Endothelial cell of hepatic sinusoid (primary cell): Measurements from ENCODE around the gene MT1E.
"Not testable (repeated sequence)": the region's sequence is repeated elsewhere in the genome, so short reads cannot be mapped to it uniquely, and the experiment has no call there.

ENCODE experiments used
- in situ Hi-C: cut with HindIII; loops from 2 replicates; pipeline ENCODE4 v1.10.0; 2017; ENCODE audit warnings: low sequenced_read_pairs

The MT1E gene

GRCh38 chr16:56606476-56607108 is 19.0 kb upstream of the MT1E start:
- in situ Hi-C loops, result no loop called here

- in situ Hi-C loops, result no loop called here
Measured at GRCh38 chr16:56607109-56607618, 18.4 kb upstream of the MT1E start.

GRCh38 chr16:56607675-56608042 is 17.9 kb upstream of the MT1E start:
- in situ Hi-C loops, result no loop called here

GRCh38 chr16:56608043-56608875 is 17.3 kb upstream of the MT1E start, which contains the start of gene MT2A:
MT2A (plus strand) TSS chr16:56608584; CDS start chr16:56608656, 72 bp downstream.
- in situ Hi-C loops, result no loop called here

GRCh38 chr16:56608876-56609462 is 16.6 kb upstream of the MT1E start:
- in situ Hi-C loops, result no loop called here

- in situ Hi-C loops, result no loop called here
Measured at GRCh38 chr16:56609463-56609921, 16.1 kb upstream of the MT1E start.

GRCh38 chr16:56610017-56610608 is 15.5 kb upstream of the MT1E start:
- in situ Hi-C loops, result no loop called here

GRCh38 chr16:56610609-56611111 is 14.9 kb upstream of the MT1E start:
- in situ Hi-C loops, result no loop called here

GRCh38 chr16:56611281-56611833 is 14.2 kb upstream of the MT1E start:
- in situ Hi-C loops, result no loop called here

GRCh38 chr16:56613706-56614105 is 11.9 kb upstream of the MT1E start:
- in situ Hi-C loops, result no loop called here

- in situ Hi-C loops, result no loop called here
Measured at GRCh38 chr16:56614549-56614991, 11.0 kb upstream of the MT1E start.

- in situ Hi-C loops, result no loop called here
Measured at GRCh38 chr16:56615353-56615752, 10.2 kb upstream of the MT1E start.

- in situ Hi-C loops, result no loop called here
Measured at GRCh38 chr16:56616608-56617211, 8.9 kb upstream of the MT1E start.

- in situ Hi-C loops, result no loop called here
Measured at GRCh38 chr16:56617212-56618085, 8.1 kb upstream of the MT1E start.

- in situ Hi-C loops, result no loop called here
Measured at GRCh38 chr16:56618138-56618537, 7.4 kb upstream of the MT1E start.

GRCh38 chr16:56620339-56620897 is 5.2 kb upstream of the MT1E start:
- in situ Hi-C loops, result no loop called here

GRCh38 chr16:56621665-56622445 is 3.7 kb upstream of the MT1E start:
- in situ Hi-C loops, result not testable (repeated sequence)

- in situ Hi-C loops, result not testable (repeated sequence)
Measured at GRCh38 chr16:56623184-56623583, 2.4 kb upstream of the MT1E start.
